Measurements from ENCODE around the gene TK1.
"Not testable (repeated sequence)": the region's sequence is repeated elsewhere in the genome, so short reads cannot be mapped to it uniquely, and the experiment has no call there.

TK1 gene

DNA sequence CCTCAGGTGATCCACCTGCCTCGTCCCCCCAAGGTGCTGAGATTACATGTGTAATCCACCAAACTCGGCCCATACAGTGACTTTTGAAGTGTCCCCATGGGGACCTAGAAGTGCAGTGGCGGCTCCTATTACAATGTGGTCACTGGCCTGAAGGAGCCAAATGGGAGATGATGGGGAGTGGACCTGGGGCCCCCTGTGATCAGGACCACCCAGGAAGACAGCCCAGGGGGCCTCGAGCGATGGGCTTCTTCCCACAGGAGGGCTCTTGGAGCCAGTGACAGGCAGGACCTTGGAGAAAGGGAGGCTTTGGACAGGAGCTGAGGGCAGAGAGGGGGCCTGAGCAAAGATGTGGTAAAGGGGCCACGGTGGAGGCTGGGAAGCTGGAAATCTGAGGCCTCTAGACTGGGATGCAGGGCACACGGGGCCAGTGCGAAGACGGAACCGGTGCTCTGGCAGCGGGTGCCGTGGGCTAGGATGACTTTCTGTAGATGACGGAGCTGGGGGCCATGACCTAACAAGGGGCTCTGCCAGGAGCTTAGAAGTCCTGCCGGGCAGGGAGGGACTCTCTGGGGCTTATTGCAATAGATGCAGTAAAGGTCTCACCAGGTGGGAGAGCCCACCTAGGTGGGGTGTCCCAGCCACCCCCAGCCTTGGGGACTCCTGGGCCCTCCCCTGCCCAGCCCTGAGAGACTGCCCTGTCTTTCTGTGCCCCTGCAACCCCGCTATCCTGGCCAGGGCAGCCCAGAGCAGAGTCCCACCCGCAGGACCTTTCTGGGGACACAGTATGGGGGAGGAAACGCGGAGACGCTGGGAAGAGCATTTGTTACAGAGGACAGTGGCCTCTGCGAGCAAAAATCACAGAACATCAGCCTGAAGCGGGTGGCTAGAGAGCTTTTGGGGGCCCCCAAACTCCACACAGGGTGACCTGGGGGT, 43.4 kb downstream of the TK1 start:
- TF ChIP-seq, protein P1, sequence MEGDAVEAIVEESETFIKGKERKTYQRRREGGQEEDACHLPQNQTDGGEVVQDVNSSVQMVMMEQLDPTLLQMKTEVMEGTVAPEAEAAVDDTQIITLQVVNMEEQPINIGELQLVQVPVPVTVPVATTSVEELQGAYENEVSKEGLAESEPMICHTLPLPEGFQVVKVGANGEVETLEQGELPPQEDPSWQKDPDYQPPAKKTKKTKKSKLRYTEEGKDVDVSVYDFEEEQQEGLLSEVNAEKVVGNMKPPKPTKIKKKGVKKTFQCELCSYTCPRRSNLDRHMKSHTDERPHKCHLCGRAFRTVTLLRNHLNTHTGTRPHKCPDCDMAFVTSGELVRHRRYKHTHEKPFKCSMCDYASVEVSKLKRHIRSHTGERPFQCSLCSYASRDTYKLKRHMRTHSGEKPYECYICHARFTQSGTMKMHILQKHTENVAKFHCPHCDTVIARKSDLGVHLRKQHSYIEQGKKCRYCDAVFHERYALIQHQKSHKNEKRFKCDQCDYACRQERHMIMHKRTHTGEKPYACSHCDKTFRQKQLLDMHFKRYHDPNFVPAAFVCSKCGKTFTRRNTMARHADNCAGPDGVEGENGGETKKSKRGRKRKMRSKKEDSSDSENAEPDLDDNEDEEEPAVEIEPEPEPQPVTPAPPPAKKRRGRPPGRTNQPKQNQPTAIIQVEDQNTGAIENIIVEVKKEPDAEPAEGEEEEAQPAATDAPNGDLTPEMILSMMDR (IDR thresholded peaks at IDR 0.05; ENCODE audit: low read depth, low read length) = no peak
- no peak for DNase-seq (ENCODE audit: low read depth in 2 of 2)
- no peak overlapping the region for H3K4me3 ChIP-seq (replicated peaks in 1 of 2; ENCODE audit: low read depth in 2 of 2, low read length in 2 of 2)

DNA sequence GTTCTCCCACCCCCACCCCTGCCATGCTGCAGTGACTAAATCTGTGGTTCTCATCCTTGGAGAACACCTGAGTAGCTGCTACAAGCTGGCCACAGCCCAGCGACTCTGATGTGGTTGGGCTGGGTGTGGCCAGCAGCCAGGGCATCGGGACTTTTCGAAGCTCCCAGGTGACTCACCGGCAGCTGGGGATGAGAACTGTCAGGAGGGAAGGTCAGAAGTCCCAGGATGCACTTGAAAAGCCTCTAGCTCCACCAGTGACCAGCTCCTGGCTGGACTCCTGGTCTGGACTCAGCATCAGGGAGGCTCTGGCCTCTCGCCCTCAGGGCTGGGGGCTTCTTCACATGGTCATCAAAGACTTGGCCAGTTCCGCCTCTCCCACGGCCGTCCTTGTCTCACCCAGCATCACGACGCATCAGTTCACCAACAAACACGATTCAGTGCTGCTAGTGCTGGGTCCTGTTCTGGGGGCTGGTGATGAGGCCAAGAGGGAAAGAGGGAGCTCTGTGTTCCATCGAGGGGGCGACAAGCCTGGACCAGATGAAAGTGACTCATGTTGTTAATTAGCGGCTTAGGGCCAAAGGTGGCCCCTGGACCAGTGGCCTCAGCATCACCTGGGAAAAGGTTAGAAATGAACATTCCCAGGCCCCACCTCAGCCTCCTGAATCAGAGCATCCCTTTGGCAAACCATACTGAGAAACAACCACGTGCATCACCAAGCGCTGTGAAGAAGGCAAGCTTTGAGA, 44.6 kb downstream of the TK1 start:
- TF ChIP-seq, protein P1 (IDR thresholded peaks at IDR 0.05; ENCODE audit: low read depth, low read length) = no peak
- H3K4me3 ChIP-seq (replicated peaks in 1 of 2; ENCODE audit: low read depth in 2 of 2, low read length in 2 of 2) = no peak overlapping the region
- DNase-seq (ENCODE audit: low read depth in 2 of 2) = peak in 1 of 2 donors; percentile 62

DNA sequence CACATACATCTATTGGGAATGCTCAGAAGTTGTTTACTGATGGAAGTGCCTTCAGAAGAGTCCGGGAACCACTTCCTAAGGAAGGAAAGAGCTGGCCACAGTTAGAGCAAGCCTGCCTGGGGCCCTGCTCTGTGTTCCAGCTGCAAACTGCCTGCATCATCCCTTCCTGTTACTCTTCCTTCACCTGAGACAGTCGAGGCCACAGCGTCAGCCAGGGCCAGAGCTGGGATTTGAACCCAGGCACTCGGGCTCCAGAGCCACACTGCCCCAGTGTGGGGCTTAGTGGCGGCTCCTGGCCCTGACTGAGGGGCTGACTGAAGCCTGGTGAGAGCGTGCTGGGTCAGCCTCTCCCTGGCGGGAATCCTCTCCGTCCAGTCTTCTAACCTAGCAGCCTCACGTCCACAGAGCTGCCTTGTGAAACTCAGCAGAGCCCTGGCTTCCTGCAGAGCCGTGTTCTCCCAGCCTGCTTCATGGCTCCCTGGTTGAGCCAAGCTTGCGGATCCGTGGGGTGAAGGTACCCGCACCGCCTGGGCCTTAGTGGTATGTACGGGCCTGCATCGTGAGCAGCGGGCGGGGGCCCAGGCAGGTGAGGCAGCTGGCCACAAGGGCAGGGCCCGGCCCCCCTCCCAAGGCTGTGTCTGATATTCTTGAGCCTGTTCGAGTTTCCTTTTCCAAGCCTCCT, 45.3 kb downstream of the TK1 start:
- H3K4me3 ChIP-seq (replicated peaks in 1 of 2; ENCODE audit: low read depth in 2 of 2, low read length in 2 of 2) = no peak overlapping the region
- TF ChIP-seq, protein P1 (IDR thresholded peaks at IDR 0.05; ENCODE audit: low read depth, low read length) = no peak
- no peak for DNase-seq (ENCODE audit: low read depth in 2 of 2)

DNA sequence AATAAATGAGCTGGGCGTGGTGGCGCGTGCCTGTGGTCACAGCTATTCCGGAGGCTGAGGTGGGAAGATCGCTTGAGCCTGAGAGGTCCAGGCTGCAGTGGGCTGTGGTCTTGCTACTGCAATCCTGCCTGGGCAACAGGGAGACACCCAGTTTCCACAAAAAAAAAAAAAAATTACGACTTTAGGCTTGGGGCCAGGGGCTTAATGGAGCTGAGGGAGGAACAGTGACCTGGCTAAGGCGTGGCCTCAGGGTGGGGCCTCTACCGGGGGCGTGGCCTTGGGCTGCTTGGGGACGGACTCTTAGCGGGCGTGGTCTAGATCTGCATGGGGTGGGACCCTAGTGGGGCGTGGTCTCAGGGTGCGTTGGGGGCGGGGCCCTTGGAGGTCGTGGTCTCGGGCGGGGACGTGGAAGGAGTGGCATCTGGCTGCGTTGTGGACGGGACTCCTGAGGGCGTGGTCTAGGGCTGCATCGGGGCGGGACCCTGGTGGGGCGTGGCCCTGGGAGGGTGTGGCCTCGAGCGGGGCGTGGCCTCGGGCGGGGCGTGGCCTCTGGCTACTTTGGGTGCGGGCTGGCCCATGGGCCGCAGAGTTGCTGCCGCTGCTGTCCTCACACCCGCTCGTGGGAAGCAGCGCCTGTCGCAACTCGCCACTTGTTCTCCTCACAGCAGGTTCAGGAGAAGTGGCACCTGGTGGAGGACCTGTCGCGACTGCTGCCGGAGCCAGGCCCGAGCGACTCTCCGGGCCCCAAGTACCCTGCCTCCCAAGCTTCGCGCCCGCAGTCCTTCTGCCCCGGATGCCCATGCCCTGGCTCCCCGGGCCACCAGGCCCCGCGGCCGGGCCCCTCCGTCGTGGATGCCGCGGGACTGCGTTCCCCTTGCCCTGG, 46.4 kb downstream of the TK1 start:
- TF ChIP-seq, protein P1 (IDR thresholded peaks at IDR 0.05; ENCODE audit: low read depth, low read length) = no peak
- peak; percentile 68 to 72 for DNase-seq (ENCODE audit: low read depth in 2 of 2)
- H3K4me3 ChIP-seq (replicated peaks in 1 of 2; ENCODE audit: low read depth in 2 of 2, low read length in 2 of 2) = no peak overlapping the region

DNA sequence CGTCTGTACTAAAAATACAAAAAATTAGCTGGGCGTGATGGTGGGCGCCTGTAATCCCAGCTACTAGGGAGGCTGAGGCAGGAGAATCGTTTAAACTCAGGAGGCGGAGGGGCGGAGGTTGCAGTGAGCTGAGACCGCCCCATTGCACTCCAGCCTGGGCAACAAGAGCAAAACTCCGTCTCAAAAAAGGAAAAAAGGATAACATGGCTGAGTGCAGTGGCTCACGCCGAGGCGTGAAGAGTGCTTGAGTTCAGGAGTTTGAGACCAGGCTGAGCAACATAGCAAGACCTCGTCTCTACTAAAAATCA, 47.0 kb downstream of the TK1 start:
- not testable (repeated sequence) for H3K4me3 ChIP-seq (replicated peaks in 1 of 2; ENCODE audit: low read depth in 2 of 2, low read length in 2 of 2); DNase-seq (ENCODE audit: low read depth in 2 of 2)

DNA sequence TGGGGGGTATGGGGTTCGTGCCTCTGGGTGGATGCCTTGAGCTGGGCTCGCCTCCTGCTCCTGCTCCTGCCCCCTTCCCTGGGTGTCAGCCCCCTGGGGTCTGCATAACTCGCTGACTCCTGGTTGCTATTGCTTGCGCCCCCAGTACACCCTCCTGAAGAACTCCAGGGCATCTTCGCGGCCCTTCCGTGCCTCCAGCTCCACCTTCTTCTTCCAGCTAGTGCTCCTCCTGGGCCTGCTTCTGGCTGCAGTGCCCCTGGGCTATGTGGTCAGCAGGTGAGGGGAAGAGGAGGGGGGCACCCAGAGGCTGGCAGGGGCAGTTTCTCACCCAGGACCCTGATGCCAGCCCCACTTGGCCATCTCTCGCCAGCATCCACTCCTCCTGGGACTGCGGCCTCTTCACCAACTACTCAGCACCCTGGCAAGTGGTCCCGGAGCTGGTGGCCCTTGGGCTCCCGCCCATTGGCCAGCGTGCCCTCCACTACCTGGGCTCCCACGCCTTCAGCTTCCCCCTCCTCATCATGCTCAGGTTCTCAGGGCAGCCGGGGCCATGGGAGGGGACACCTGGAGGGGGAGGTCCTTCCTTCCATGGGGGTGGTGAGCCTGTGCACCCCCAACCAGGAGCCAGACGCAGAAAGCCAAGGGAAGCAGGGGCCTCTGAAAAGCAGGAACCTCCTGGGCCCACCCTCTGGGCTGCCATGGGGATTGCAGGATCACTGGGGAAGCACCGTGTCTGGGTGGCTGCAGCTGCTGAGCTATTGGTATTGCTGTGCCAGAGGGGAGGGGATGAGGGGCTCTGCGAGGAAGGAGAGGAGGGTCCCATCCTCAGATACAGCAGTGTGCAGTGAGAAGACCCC, 48.4 kb downstream of the TK1 start:
- TF ChIP-seq, protein P1 (IDR thresholded peaks at IDR 0.05; ENCODE audit: low read depth, low read length) = no peak
- H3K4me3 ChIP-seq (replicated peaks in 1 of 2; ENCODE audit: low read depth in 2 of 2, low read length in 2 of 2) = no peak overlapping the region
- DNase-seq (ENCODE audit: low read depth in 2 of 2) = no peak
